Measurements from ENCODE around the gene TRIP10. TPM values are rescaled to one million over a fixed set of nuclear protein-coding genes. Genes with fewer than 3 reads are reported as not detected.
A peak's percentile ranks its signal among the peaks of the same experiment; 100 is the strongest.

TRIP10 gene
- total and polyA plus RNA-seq, 2 of the 13 experiments (the other 11 are each of a cell fraction or from before 2014, with no cell fraction given): 32.5 to 33.2 TPM

GRCh38 chr19:6720369-6721137, 18.9 kb upstream of the TRIP10 start, which contains the start of gene C3 (continued):
- no peak for TF ChIP-seq TFDP2 (CRISPR knock-in tag; IDR thresholded peaks at IDR 0.05)
- no peak; the same call in 1 of the 2 replicates for TF ChIP-seq ZNF276 (CRISPR knock-in tag; IDR thresholded peaks at IDR 0.05; ENCODE audit: low read depth)
- TF ChIP-seq, protein P1, sequence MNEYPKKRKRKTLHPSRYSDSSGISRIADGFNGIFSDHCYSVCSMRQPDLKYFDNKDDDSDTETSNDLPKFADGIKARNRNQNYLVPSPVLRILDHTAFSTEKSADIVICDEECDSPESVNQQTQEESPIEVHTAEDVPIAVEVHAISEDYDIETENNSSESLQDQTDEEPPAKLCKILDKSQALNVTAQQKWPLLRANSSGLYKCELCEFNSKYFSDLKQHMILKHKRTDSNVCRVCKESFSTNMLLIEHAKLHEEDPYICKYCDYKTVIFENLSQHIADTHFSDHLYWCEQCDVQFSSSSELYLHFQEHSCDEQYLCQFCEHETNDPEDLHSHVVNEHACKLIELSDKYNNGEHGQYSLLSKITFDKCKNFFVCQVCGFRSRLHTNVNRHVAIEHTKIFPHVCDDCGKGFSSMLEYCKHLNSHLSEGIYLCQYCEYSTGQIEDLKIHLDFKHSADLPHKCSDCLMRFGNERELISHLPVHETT (CRISPR knock-in tag; conservative IDR thresholded peaks at IDR 0.05): 0 out of 2 replicates have a peak, but pooled peaks have one; percentile 37
- TF ChIP-seq ZSCAN12 (CRISPR knock-in tag; IDR thresholded peaks at IDR 0.05): no peak
- TF ChIP-seq ARID4A (CRISPR knock-in tag; IDR thresholded peaks at IDR 0.05; ENCODE audit: borderline replicate concordance): peak; percentile 69; the same call in 1 of the 2 replicates
- TF ChIP-seq RORA (CRISPR knock-in tag; IDR thresholded peaks at IDR 0.05): no peak
- TF ChIP-seq CHD2 (IDR thresholded peaks at IDR 0.05; ENCODE audit: low read depth, low read length): no peak
- TF ChIP-seq RBFOX2 (IDR thresholded peaks at IDR 0.05; ENCODE audit: low read depth, low read length): peak; percentile 68
- TF ChIP-seq BATF2 (CRISPR knock-in tag; IDR thresholded peaks at IDR 0.05): no peak
- TF ChIP-seq ZNF337 (CRISPR knock-in tag; IDR thresholded peaks at IDR 0.05; ENCODE audit: borderline replicate concordance, low read depth): no peak
- TF ChIP-seq ETV6 (CRISPR knock-in tag; conservative IDR thresholded peaks at IDR 0.05): no peak
- TF ChIP-seq, protein P2, sequence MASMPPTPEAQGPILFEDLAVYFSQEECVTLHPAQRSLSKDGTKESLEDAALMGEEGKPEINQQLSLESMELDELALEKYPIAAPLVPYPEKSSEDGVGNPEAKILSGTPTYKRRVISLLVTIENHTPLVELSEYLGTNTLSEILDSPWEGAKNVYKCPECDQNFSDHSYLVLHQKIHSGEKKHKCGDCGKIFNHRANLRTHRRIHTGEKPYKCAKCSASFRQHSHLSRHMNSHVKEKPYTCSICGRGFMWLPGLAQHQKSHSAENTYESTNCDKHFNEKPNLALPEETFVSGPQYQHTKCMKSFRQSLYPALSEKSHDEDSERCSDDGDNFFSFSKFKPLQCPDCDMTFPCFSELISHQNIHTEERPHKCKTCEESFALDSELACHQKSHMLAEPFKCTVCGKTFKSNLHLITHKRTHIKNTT (CRISPR knock-in tag; IDR thresholded peaks at IDR 0.05): no peak
- TF ChIP-seq NR2F6 (IDR thresholded peaks at IDR 0.05): peak; percentile 99
- peak; percentile 99 for TF ChIP-seq NR2F6 (CRISPR knock-in tag; IDR thresholded peaks at IDR 0.05)
- TF ChIP-seq ZNF614 (CRISPR knock-in tag; IDR thresholded peaks at IDR 0.05; ENCODE audit: borderline replicate concordance): peak; percentile 88
- no peak for TF ChIP-seq PAWR (CRISPR knock-in tag; IDR thresholded peaks at IDR 0.05; ENCODE audit: borderline replicate concordance)
- 0 out of 2 replicates have a peak, but pooled peaks have one; percentile 21 for TF ChIP-seq GLI4 (CRISPR knock-in tag; IDR thresholded peaks at IDR 0.05; ENCODE audit: borderline replicate concordance)
- peak; percentile 99 for TF ChIP-seq POLR2G (IDR thresholded peaks at IDR 0.05; ENCODE audit: low read depth, low read length)
- no peak for TF ChIP-seq SMARCC2 (IDR thresholded peaks at IDR 0.05)

All from HepG2 (cell line).